ENCODE results near the gene KNTC1.
"Not testable (repeated sequence)": the region's sequence is repeated elsewhere in the genome, so short reads cannot be mapped to it uniquely, and the experiment has no call there.

Gene KNTC1

GRCh38 chr12:122643207-122643805 lies 116.3 kb downstream of the KNTC1 start:
- in situ Hi-C loops (cut with MboI; ENCODE audit: low sequenced_read_pairs) = no loop called here

DNA sequence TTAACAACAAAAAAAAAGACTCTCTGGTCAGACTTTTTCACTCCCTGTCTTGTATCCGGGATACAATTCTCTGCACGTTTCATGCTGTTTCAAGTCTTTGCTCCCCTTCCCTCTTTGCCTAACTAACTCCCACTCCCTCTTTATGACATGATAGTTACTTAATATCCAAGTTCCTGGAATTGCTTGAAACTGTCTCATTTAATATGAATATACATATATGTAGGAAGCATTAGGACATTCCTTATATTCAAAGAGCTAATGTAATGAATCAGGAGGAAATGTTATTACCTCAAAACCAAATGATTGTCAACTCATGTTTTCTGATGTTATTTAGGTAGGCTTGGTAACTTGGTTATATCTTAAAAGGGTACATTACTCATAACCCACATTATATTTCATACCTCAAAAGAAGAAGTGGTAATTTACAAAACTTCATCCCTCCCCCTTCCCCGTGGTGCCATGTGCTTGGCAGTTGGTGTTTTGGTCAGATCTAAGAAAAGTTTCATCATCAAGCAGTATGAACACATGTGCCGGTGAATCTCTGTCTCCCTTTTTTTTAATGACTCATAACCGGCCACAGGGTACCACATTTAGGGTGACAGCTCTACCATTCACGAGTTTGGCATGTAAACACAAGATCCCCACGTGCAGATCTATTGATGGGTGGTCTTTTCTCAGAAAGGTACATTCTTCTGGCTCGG lies 119.6 kb downstream of the KNTC1 start:
- in situ Hi-C loops (cut with MboI; ENCODE audit: low sequenced_read_pairs) = no loop called here

DNA sequence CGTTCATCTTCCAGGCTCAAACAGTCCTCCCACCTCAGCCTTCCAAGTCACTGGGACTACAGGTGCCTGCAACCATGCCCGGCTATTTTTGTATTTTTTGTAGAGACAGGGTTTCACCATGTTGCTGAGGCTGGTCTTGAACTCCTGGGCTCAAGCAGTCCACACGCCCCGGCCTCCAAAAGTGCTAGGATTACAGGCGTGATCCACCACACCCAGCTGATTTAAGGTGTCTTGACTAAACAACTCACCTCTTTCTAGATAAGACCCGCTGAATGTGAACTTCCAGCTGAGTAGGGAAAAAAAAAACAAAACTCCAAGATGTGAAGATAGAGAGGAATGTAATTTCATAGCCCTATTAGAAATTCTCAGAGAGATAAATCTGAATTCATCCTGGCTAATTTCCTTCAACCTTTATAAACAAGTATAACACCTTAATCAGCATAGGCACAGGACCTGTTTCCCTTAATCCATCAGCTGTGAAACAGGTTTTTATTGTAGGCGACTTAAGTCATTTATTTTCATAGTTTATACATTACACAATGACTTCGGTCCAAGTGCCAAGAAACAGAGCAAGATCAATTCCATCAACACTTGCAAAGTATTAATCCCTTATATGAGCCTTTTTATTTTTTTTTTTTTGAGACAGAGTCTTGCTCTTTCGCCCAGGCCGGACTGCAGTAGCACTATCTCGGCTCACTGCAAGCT lies 124.6 kb downstream of the KNTC1 start:
- in situ Hi-C loops (cut with MboI; ENCODE audit: low sequenced_read_pairs) = no loop called here

DNA sequence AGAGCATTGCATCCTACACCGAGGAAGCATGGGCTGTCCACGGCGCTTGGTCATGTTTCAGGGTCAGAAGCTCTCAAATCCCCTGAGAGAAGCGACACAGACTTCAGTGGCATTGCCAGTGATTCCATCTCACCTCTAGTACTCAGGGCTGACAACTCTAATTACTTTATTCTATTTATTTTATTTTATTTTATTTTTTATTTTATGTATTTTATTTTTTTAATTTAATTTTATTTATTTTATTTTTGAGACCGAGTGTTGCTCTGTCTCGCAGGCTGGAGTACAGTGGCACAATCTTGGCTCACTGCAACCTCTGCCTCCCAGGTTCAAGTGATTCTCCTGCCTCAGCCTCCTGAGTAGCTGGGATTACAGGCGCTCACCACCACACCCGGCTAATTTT lies 126.2 kb downstream of the KNTC1 start:
- in situ Hi-C loops (cut with MboI; ENCODE audit: low sequenced_read_pairs) = not testable (repeated sequence)

DNA sequence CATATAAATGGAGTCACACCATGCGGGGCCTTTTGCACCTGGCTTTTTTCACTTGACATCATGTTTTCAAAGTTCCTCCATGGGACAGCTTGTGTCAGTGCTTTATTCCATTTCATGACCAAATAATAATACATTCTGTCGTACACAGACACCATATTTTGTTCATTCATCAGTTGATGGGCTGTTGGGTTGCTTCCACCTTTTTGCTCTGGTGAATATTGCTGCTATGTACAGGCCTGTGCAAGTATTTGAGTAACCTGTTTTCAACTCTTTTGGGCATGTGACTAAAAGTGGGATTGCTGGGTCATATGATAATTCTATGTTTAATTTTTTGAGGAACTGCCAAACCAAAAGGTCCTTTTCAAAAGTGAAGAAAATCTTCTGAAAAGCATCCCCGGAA lies 129.2 kb downstream of the KNTC1 start:
- in situ Hi-C loops (cut with MboI; ENCODE audit: low sequenced_read_pairs) = no loop called here

GRCh38 chr12:122659579-122659978 lies 132.5 kb downstream of the KNTC1 start:
- in situ Hi-C loops (cut with MboI; ENCODE audit: low sequenced_read_pairs) = no loop called here

GRCh38 chr12:122661246-122661645 lies 134.2 kb downstream of the KNTC1 start:
- in situ Hi-C loops (cut with MboI; ENCODE audit: low sequenced_read_pairs) = no loop called here

DNA sequence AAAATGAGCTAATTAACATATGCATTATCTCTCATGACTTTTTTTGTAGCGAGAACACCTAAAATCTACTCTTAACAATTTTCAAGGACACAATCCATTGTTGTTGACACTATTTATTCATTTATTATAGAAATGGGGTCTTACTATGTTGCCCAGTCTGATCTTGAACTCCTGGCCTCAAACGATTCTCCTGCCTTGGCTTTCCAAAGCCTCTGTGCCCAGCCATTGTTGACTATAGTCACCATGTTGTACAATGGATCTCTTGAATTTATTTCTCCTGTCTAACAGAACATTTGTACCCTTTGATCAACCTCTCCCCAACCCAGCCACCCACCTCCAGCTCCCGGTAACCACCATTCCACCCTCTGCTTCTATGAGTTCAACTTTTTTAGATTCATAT lies 134.9 kb downstream of the KNTC1 start:
- in situ Hi-C loops (cut with MboI; ENCODE audit: low sequenced_read_pairs) = no loop called here

- in situ Hi-C loops (cut with MboI; ENCODE audit: low sequenced_read_pairs) = no loop called here
These were observed 138.3 kb downstream of the KNTC1 start for GRCh38 chr12:122665349-122665748.

GRCh38 chr12:122665759-122666158 lies 138.7 kb downstream of the KNTC1 start:
- in situ Hi-C loops (cut with MboI; ENCODE audit: low sequenced_read_pairs) = no loop called here

GRCh38 chr12:122668268-122668667 lies 141.2 kb downstream of the KNTC1 start:
- in situ Hi-C loops (cut with MboI; ENCODE audit: low sequenced_read_pairs) = no loop called here

DNA sequence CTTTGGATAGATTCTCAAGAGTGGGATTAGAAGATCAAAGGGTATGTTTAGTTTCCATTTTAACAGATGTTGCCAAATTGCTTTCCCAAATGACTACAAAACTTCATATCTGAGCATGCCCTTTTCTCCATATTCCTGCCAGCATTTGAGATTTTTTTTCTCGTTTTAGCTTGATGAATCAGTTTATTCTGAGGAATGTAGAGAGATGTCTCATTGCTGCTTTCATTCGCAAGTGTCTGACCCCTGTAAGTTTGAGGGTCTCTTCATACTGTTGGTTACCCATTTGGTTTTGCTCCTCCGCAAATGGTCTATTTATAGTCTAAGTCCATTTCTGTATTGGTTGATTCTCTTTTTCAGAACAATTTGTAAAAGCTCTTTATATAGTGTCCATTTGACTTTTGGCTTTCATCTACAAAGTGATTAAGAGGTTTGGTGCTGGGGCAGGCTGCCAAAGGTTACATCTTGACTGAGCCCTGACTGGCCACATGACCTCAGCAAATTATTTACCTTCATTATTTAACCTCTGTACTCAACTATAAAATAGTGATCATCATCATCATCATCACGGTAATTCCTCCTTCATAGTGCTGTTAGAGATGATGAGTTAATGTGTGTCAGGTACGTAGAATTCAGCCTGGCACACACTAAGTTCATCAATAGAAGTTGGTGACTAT lies 142.5 kb downstream of the KNTC1 start:
- in situ Hi-C loops (cut with MboI; ENCODE audit: low sequenced_read_pairs) = no loop called here

- in situ Hi-C loops (cut with MboI; ENCODE audit: low sequenced_read_pairs) = no loop called here
These were observed 145.5 kb downstream of the KNTC1 start for GRCh38 chr12:122672515-122672914.

Data from hTERT RPE-1 (cell line).